CD14-positive monocyte (primary cell): ENCODE measurements around the gene PKDCC. TPM values are rescaled to one million over a fixed set of nuclear protein-coding genes. Genes with fewer than 3 reads are reported as not detected.
A peak's percentile ranks its signal among the peaks of the same experiment; 100 is the strongest.

ENCODE experiments used
- DNase-seq, 3 donors: peaks; one replicate each; pipeline ENCODE4 v3.0.0-alpha.2; 2011 to 2022
- H2AFZ ChIP-seq: 2 replicates; pipeline ENCODE4 v1.6.0; 2012; ENCODE audit warnings: mild to moderate bottlenecking, low read depth, low read length, inconsistent platforms; ENCODE audit not compliant: insufficient read depth, poor library complexity, severe bottlenecking
- H3K27ac ChIP-seq, 2 donors: 1 replicate in 1 of 2; 2 replicates in 1 of 2; pipeline ENCODE4 v1.5.1; 2012 to 2013; ENCODE audit warnings: low read length in 2 of 2, control low read depth in 1 of 2, inconsistent platforms in 1 of 2, low read depth in 1 of 2, mild to moderate bottlenecking in 1 of 2
- H3K27me3 ChIP-seq, 2 donors: one replicate each; pipeline versions ENCODE4 v1.6.0 to v1.6.1; 2011 to 2013; ENCODE audit warnings: low read length in 2 of 2; ENCODE audit not compliant: control insufficient read depth in 2 of 2, insufficient read depth in 2 of 2
- H3K36me3 ChIP-seq, 2 donors: replicated peaks in 1 of 2; 1 replicate in 1 of 2; 2 replicates in 1 of 2; pipeline versions ENCODE4 v1.5.1 to v1.6.1; 2012 to 2013; ENCODE audit warnings: low read length in 2 of 2, control low read depth in 1 of 2, inconsistent platforms in 1 of 2, mild to moderate bottlenecking in 1 of 2; ENCODE audit not compliant: insufficient read depth in 2 of 2, control insufficient read depth in 1 of 2
- H3K4me1 ChIP-seq, 2 donors: 1 replicate in 1 of 2; 2 replicates in 1 of 2; pipeline versions ENCODE4 v1.5.1 to v1.6.1; 2012 to 2013; ENCODE audit warnings: low read length in 2 of 2, control low read depth in 1 of 2, inconsistent platforms in 1 of 2, mild to moderate bottlenecking in 1 of 2, moderate library complexity in 1 of 2; ENCODE audit not compliant: insufficient read depth in 2 of 2, control insufficient read depth in 1 of 2
- H3K4me2 ChIP-seq: replicated peaks from 2 replicates; pipeline ENCODE3; 2012; ENCODE audit warnings: low read length, moderate library complexity, mild to moderate bottlenecking; ENCODE audit not compliant: poor library complexity, severe bottlenecking; ENCODE audit errors: extremely low read depth
- H3K4me3 ChIP-seq, 3 experiments: fragments of 200-600 bp in 1 of 3; sonication (generic) in 1 of 3; replicated peaks in 1 of 3; 1 replicate in 2 of 3; 2 replicates in 1 of 3; pipeline ENCODE4 v1.5.1; 2011 to 2013; ENCODE audit warnings: low read length in 3 of 3, mild to moderate bottlenecking in 3 of 3, control low read depth in 2 of 3, low read depth in 2 of 3, inconsistent platforms in 1 of 3, moderate library complexity in 1 of 3
- H3K79me2 ChIP-seq: 2 replicates; pipeline ENCODE4 v1.6.0; 2012; ENCODE audit warnings: mild to moderate bottlenecking, control low read depth, inconsistent platforms, low read length, moderate library complexity; ENCODE audit not compliant: insufficient read depth
- H3K9ac ChIP-seq: 2 replicates; pipeline ENCODE4 v1.6.0; 2017; ENCODE audit warnings: low read length, mild to moderate bottlenecking; ENCODE audit not compliant: insufficient read depth, poor library complexity, severe bottlenecking
- H3K9me3 ChIP-seq, 2 donors: replicated peaks in 1 of 2; 1 replicate in 1 of 2; 2 replicates in 1 of 2; pipeline versions ENCODE4 v1.5.1 to v1.6.1; 2012 to 2013; ENCODE audit warnings: low read length in 2 of 2, control low read depth in 1 of 2; ENCODE audit not compliant: control insufficient read depth in 1 of 2, insufficient read depth in 1 of 2
- H4K20me1 ChIP-seq: 2 replicates; pipeline ENCODE4 v1.6.0; 2012; ENCODE audit warnings: mild to moderate bottlenecking, low read length, control low read depth, moderate library complexity; ENCODE audit not compliant: insufficient read depth
- H3K27ac Mint-ChIP-seq, 7 donors: one replicate each; pipeline ENCODE4 v1.8.0; 2020; ENCODE audit warnings: mild to moderate bottlenecking in 7 of 7, mixed read lengths in 7 of 7, moderate library complexity in 6 of 7, inconsistent platforms in 2 of 7
- H3K27me3 Mint-ChIP-seq, 3 donors: one replicate each; pipeline ENCODE4 v1.8.0; 2021 to 2022; ENCODE audit warnings: low read depth in 3 of 3, mild to moderate bottlenecking in 3 of 3, mixed read lengths in 3 of 3, moderate library complexity in 3 of 3, inconsistent platforms in 1 of 3
- H3K36me3 Mint-ChIP-seq, 2 donors: one replicate each; pipeline ENCODE4 v1.8.0; 2020; ENCODE audit warnings: mixed read lengths in 2 of 2, inconsistent platforms in 1 of 2, mild to moderate bottlenecking in 1 of 2
- H3K4me1 Mint-ChIP-seq: one replicate; pipeline ENCODE4 v1.8.0; 2020; ENCODE audit warnings: mild to moderate bottlenecking, mixed read lengths
- H3K4me3 Mint-ChIP-seq, 2 donors: one replicate each; pipeline ENCODE4 v1.8.0; 2020; ENCODE audit warnings: mild to moderate bottlenecking in 2 of 2, mixed read lengths in 2 of 2, moderate library complexity in 1 of 2
- H3K9me3 Mint-ChIP-seq, 7 donors: one replicate each; pipeline ENCODE4 v1.8.0; 2020 to 2022; ENCODE audit warnings: mixed read lengths in 7 of 7, mild to moderate bottlenecking in 6 of 7, moderate library complexity in 6 of 7, inconsistent platforms in 2 of 7
- WGBS: methylation state at CpG from one replicate; pipeline ENCODE4 v1.1.5; 2013; ENCODE audit warnings: missing lambda C conversion rate; ENCODE audit not compliant: insufficient coverage; 5-methylcytosine and 5-hydroxymethylcytosine counted together
- intact Hi-C, 2 donors: fragments of 100-400 bp; cut with micrococcal nuclease; formaldehyde crosslinking; loops; one replicate each; pipeline versions ENCODE4 v1.15.0 to v1.15.1; 2023
- polyA plus RNA-seq, 3 donors: library from polyadenylated mRNA; depleted of rRNA in 1 of 3; unstranded in 2 of 3; stranded (reverse) in 1 of 3; fragments of 300-500 nt in 2 of 3; fragments of >200 nt in 1 of 3; fragmentation: Illumina TruSeq in 2 of 3; gene quantifications; 1 replicate in 2 of 3; 2 replicates in 1 of 3; pipeline ENCODE4 v1.2.3, GENCODE V29; 2012 to 2021
- TF ChIP-seq, protein P1 (sequence below): fragments of 200-600 bp; IDR thresholded peaks from one replicate; pipeline ENCODE4 v1.8.0; 2022; ENCODE audit warnings: antibody characterized with exemption, mild to moderate bottlenecking

The PKDCC gene
- polyA plus RNA-seq, 3 donors = not detected

GRCh38 chr2:42089340-42089925 lies 41.6 kb downstream of the PKDCC start:
- H3K36me3 ChIP-seq = no peaks in the 10 kb centered on the region
- intact Hi-C loops = no loop called here
- no peak overlapping the region for H3K4me2 ChIP-seq
- no peaks in the 10 kb centered on the region for H3K27me3 ChIP-seq
- H2AFZ ChIP-seq = no peak overlapping the region
- peaks cover 13 to 14% of the 10 kb centered on the region in 2 donors for H3K4me1 ChIP-seq
- Mint-ChIP-seq H3K4me3 (peak overlapping the region in 1 of 2 donors; percentile 24), H3K36me3 (peaks cover 0 to 2% of the 10 kb centered on the region in 2 donors), H3K9me3 (no peaks in the 10 kb centered on the region), H3K4me1 (peaks cover 17% of the 10 kb centered on the region), H3K27me3 (peaks cover 0 to 18% (median 9%) of the 10 kb centered on the region in 3 donors), H3K27ac (no peak overlapping the region)
- TF ChIP-seq, protein P1, sequence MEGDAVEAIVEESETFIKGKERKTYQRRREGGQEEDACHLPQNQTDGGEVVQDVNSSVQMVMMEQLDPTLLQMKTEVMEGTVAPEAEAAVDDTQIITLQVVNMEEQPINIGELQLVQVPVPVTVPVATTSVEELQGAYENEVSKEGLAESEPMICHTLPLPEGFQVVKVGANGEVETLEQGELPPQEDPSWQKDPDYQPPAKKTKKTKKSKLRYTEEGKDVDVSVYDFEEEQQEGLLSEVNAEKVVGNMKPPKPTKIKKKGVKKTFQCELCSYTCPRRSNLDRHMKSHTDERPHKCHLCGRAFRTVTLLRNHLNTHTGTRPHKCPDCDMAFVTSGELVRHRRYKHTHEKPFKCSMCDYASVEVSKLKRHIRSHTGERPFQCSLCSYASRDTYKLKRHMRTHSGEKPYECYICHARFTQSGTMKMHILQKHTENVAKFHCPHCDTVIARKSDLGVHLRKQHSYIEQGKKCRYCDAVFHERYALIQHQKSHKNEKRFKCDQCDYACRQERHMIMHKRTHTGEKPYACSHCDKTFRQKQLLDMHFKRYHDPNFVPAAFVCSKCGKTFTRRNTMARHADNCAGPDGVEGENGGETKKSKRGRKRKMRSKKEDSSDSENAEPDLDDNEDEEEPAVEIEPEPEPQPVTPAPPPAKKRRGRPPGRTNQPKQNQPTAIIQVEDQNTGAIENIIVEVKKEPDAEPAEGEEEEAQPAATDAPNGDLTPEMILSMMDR = peak; percentile 87
- H3K79me2 ChIP-seq = no peaks in the 10 kb centered on the region
- peak; percentile 62 to 80 (median 72) for DNase-seq
- no peaks in the 10 kb centered on the region for H4K20me1 ChIP-seq
- no peak overlapping the region for H3K4me3 ChIP-seq
- WGBS = 52% methylated on average over 16 of the region's 16 CpGs
- H3K9ac ChIP-seq = no peak overlapping the region
- no peaks in the 10 kb centered on the region for H3K9me3 ChIP-seq
- no peak overlapping the region for H3K27ac ChIP-seq

DNA sequence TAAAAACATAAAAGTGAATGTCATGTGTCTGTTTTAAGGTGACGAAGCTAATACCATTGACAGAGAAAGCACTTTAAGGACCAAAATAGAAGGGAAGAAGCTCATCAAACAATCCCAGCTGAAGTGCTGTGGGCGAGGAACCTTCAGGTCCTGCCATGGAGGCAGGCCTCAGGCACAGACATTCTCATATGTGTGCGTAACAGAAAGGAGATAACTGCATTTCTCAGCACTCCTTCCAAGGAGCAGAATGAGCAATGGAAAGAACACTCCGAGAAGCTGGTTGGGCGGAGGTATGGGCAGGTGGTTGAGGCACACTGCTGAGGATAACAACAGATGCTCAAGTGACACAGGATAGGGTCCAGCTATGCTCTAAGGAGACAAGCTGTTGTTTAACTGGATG lies 42.4 kb downstream of the PKDCC start:
- no peak for DNase-seq
- H3K27ac ChIP-seq = no peak overlapping the region
- 100% methylated on average over 2 of the region's 5 CpGs for WGBS
- intact Hi-C loops = loop anchor here in 1 of 2 donors (10.0 kb wide), 1 partner anchor 75 kb away; the partner anchor contains the start of gene EML4
- no peak overlapping the region for H3K9ac ChIP-seq
- Mint-ChIP-seq H3K9me3 (no peaks in the 10 kb centered on the region), H3K4me1 (peaks cover 17% of the 10 kb centered on the region), H3K27me3 (peaks cover 0 to 20% (median 6%) of the 10 kb centered on the region in 3 donors), H3K4me3 (no peak overlapping the region), H3K27ac (no peak overlapping the region), H3K36me3 (peaks cover 0 to 2% of the 10 kb centered on the region in 2 donors)
- no peak overlapping the region for H2AFZ ChIP-seq
- H3K4me2 ChIP-seq = no peak overlapping the region
- no peaks in the 10 kb centered on the region for H3K79me2 ChIP-seq
- no peaks in the 10 kb centered on the region for H3K9me3 ChIP-seq
- no peaks in the 10 kb centered on the region for H4K20me1 ChIP-seq
- TF ChIP-seq, protein P1 = no peak
- peaks cover 13 to 14% of the 10 kb centered on the region in 2 donors for H3K4me1 ChIP-seq
- H3K36me3 ChIP-seq = no peaks in the 10 kb centered on the region
- no peak overlapping the region for H3K4me3 ChIP-seq
- no peaks in the 10 kb centered on the region for H3K27me3 ChIP-seq
